ENCODE measurements around the gene SMIM20. TPM values are rescaled to one million over a fixed set of nuclear protein-coding genes. Genes with fewer than 3 reads are reported as not detected.
"Not testable (repeated sequence)": the region's sequence is repeated elsewhere in the genome, so short reads cannot be mapped to it uniquely, and the experiment has no call there.

The SMIM20 gene
- total RNA-seq, 1 donor from 2014 or later = 17.0 TPM

GRCh38 chr4:25904748-25905082 is 9.3 kb upstream of the SMIM20 start:
- H3K27me3 Mint-ChIP-seq = no peaks in the 10 kb centered on the region
- intact Hi-C loops (cut with micrococcal nuclease) = no loop called here
- no peaks in the 10 kb centered on the region for H3K9me3 Mint-ChIP-seq
- H3K27ac Mint-ChIP-seq = no peak overlapping the region
- H3K36me3 Mint-ChIP-seq (ENCODE audit: low read depth) = no peaks in the 10 kb centered on the region
- H3K4me1 Mint-ChIP-seq = no peaks in the 10 kb centered on the region
- no peak for DNase-seq
- H3K4me3 Mint-ChIP-seq = no peak overlapping the region

- H3K9me3 Mint-ChIP-seq = no peaks in the 10 kb centered on the region
- H3K27me3 Mint-ChIP-seq = no peaks in the 10 kb centered on the region
- no peak overlapping the region for H3K27ac Mint-ChIP-seq
- H3K36me3 Mint-ChIP-seq (ENCODE audit: low read depth) = no peaks in the 10 kb centered on the region
- H3K4me1 Mint-ChIP-seq = no peaks in the 10 kb centered on the region
- H3K4me3 Mint-ChIP-seq = no peak overlapping the region
- DNase-seq = no peak
- intact Hi-C loops (cut with micrococcal nuclease) = no loop called here
Observed at GRCh38 chr4:25905371-25905770, 8.6 kb upstream of the SMIM20 start.

DNA sequence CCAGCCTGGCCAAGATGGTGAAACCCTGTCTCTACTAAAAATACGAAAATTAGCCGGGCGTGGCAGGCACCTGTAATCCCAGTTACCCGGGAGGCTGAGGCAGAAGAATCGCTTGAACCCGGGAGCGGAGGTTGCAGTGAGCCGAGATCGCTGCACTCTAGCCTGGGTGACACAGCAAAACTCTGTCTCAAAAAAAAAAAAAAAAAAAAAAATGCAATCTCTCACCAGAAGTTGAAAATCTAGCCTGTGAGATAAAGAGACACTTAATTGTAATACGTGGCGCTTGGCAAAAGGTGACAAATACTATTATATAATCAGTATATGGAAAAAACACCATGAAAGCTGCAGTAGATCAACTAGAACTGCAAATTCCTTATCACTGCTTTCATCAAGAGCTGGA is 7.9 kb upstream of the SMIM20 start:
- H3K4me3 Mint-ChIP-seq; H3K36me3 Mint-ChIP-seq (ENCODE audit: low read depth); intact Hi-C loops (cut with micrococcal nuclease); H3K4me1 Mint-ChIP-seq; H3K27ac Mint-ChIP-seq; H3K9me3 Mint-ChIP-seq; H3K27me3 Mint-ChIP-seq; DNase-seq: not testable (repeated sequence)

DNA sequence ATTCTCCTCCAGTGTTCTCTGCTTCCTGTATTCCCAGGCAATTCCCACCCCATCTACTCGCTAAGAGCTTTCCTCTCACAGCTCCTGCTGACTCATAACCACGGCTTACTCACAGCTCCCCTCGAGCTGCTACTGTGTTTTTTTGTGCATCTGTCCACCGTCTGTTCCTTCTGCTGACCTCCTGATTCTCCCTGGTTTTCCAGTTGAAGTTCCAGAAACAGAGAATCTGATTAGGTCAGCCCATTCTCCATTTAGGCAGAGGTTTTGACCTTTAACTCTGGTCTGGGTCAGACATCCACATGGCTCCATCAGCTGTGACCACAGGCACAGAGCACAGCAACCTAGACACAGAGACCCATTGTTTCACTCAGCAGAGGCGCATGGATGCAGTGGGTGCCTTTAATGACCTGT is 5.5 kb upstream of the SMIM20 start:
- Mint-ChIP-seq H3K4me3 (no peak overlapping the region), H3K36me3 (ENCODE audit: low read depth) (no peaks in the 10 kb centered on the region), H3K4me1 (peaks cover 7% of the 10 kb centered on the region), H3K27me3 (peaks cover 9% of the 10 kb centered on the region), H3K27ac (no peak overlapping the region), H3K9me3 (no peaks in the 10 kb centered on the region)
- intact Hi-C loops (cut with micrococcal nuclease) = no loop called here
- no peak for DNase-seq

GRCh38 chr4:25911356-25911755 is 2.7 kb upstream of the SMIM20 start:
- intact Hi-C loops (cut with micrococcal nuclease) = loop anchor here (5.0 to 10.0 kb wide), 2 partner anchors 41 to 1093 kb away; no protein-coding TSS in a partner anchor
- Mint-ChIP-seq H3K36me3 (ENCODE audit: low read depth) (peaks cover 3% of the 10 kb centered on the region), H3K9me3 (no peaks in the 10 kb centered on the region), H3K27me3 (peaks cover 9% of the 10 kb centered on the region), H3K27ac (no peak overlapping the region), H3K4me3 (no peak overlapping the region), H3K4me1 (peaks cover 17% of the 10 kb centered on the region)
- no peak for DNase-seq

DNA sequence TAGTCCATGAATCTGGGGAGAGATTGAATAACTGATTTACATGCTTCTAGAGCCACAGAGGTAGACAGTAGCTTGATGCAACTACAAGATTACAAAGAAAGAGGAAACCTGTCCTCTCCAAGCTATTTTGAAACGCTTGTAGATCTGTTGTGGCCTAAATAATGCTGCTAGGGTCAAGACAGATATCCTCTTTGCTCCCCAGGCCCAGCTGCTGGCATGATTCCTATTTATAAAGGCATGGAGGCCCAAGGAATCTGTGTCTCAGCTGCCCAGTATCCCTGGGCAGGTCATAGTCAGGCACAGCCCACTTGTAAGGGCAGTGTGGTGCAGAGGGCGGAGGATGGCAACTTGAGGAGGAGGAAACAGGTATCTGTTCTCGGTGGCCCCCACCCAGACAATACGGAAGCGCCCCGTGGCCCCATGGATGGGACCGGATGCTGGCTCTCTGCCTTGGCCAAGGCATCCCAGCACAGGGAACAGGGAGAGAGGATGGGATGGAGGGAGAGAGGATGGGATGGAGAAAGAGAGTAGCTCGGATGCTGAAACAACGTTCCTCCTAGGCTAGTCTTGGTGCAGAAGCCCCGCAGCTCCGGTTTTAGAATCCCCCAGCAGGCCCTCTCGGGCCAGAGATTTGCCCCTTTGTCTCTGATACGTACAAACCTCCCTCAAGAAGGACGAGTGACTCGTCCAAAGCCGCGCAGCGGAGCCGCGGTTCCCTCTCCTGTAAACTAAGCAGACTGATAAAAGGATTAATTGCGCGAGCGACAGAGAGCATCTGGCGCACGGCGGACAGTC is 767 bp upstream of the SMIM20 start:
- Mint-ChIP-seq H3K27ac (peak overlapping the region; percentile 99), H3K36me3 (ENCODE audit: low read depth) (peaks cover 3% of the 10 kb centered on the region), H3K27me3 (peaks cover 9% of the 10 kb centered on the region), H3K9me3 (no peaks in the 10 kb centered on the region), H3K4me3 (peak overlapping the region; percentile 96), H3K4me1 (peaks cover 17% of the 10 kb centered on the region)
- DNase-seq = peak; percentile 76
- intact Hi-C loops (cut with micrococcal nuclease) = loop anchor here (5.0 to 10.0 kb wide), 2 partner anchors 39 to 1092 kb away; no protein-coding TSS in a partner anchor

GRCh38 chr4:25914670-25915352 is 791 bp downstream of the SMIM20 start:
- intact Hi-C loops (cut with micrococcal nuclease) = loop anchor here (1.0 to 10.0 kb wide), 8 partner anchors 23 to 1090 kb away; partner anchors contain the start of genes ANAPC4, SEL1L3, SEPSECS and STIM2
- H3K27me3 Mint-ChIP-seq = peaks cover 9% of the 10 kb centered on the region
- H3K9me3 Mint-ChIP-seq = no peaks in the 10 kb centered on the region
- peak; percentile 63 for DNase-seq
- peaks cover 5% of the 10 kb centered on the region for H3K36me3 Mint-ChIP-seq (ENCODE audit: low read depth)
- peak overlapping the region; percentile 99 for H3K27ac Mint-ChIP-seq
- H3K4me1 Mint-ChIP-seq = peaks cover 17% of the 10 kb centered on the region
- H3K4me3 Mint-ChIP-seq = peak overlapping the region; percentile 96

DNA sequence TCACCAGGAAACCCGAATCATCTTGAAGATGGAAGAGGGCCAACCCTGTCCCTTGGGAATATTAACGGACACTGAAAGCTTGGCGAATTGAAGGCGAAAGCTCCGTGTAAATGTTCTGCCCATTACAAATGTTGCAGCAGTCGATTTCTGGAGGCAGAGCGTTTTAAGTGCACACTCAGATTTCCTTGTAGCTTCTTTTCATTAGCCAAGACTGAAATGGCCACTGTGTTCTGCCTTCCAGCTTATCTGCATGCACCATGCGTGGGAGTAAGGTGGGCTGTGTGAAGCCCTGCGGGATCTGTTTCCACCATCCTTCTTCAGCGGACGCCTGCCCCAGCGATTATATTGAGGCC is 1.3 kb downstream of the SMIM20 start:
- no peaks in the 10 kb centered on the region for H3K9me3 Mint-ChIP-seq
- peak overlapping the region; percentile 96 for H3K4me3 Mint-ChIP-seq
- peaks cover 17% of the 10 kb centered on the region for H3K4me1 Mint-ChIP-seq
- intact Hi-C loops (cut with micrococcal nuclease) = loop anchor here (2.0 to 10.0 kb wide), 2 partner anchors 755 to 1089 kb away; partner anchors contain the start of gene SEPSECS
- no peak overlapping the region for H3K27ac Mint-ChIP-seq
- DNase-seq = no peak
- H3K27me3 Mint-ChIP-seq = peaks cover 9% of the 10 kb centered on the region
- H3K36me3 Mint-ChIP-seq (ENCODE audit: low read depth) = peaks cover 5% of the 10 kb centered on the region

DNA sequence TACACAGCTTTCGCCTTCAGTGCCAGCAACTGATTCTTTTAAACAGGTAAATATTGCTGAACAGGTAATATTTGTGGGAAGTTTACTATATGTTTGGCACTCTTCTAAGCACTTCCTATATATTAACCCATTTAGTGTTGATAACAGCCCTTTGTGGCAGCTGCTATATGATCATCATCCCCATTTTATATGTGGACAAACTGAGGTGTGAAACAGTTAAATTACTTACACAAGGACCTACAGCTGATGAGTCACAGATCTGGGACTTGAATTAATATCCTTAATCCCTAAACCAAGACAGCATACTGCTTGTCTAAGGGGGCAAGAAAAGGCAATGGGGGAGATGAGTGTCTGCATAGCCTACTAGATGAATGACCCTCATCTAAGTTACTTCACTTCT is 2.9 kb downstream of the SMIM20 start:
- H3K27me3 Mint-ChIP-seq = peaks cover 6% of the 10 kb centered on the region
- H3K4me3 Mint-ChIP-seq = no peak overlapping the region
- H3K9me3 Mint-ChIP-seq = no peaks in the 10 kb centered on the region
- no peak overlapping the region for H3K27ac Mint-ChIP-seq
- peaks cover 19% of the 10 kb centered on the region for H3K4me1 Mint-ChIP-seq
- peaks cover 8% of the 10 kb centered on the region for H3K36me3 Mint-ChIP-seq (ENCODE audit: low read depth)
- no peak for DNase-seq
- intact Hi-C loops (cut with micrococcal nuclease) = loop anchor here (10.0 kb wide), 1 partner anchor 1088 kb away; no protein-coding TSS in a partner anchor

GRCh38 chr4:25919676-25920075 is 5.7 kb downstream of the SMIM20 start:
- intact Hi-C loops (cut with micrococcal nuclease) = loop anchor here (10.0 kb wide), 1 partner anchor 1085 kb away; no protein-coding TSS in a partner anchor
- Mint-ChIP-seq H3K27ac (no peak overlapping the region), H3K36me3 (ENCODE audit: low read depth) (peaks cover 10% of the 10 kb centered on the region), H3K4me1 (peaks cover 9% of the 10 kb centered on the region), H3K4me3 (no peak overlapping the region), H3K9me3 (no peaks in the 10 kb centered on the region), H3K27me3 (no peaks in the 10 kb centered on the region)
- no peak for DNase-seq

- intact Hi-C loops (cut with micrococcal nuclease) = no loop called here
- Mint-ChIP-seq H3K27me3 (no peaks in the 10 kb centered on the region), H3K9me3 (no peaks in the 10 kb centered on the region), H3K4me3 (no peak overlapping the region), H3K4me1 (peaks cover 6% of the 10 kb centered on the region), H3K27ac (no peak overlapping the region), H3K36me3 (ENCODE audit: low read depth) (peaks cover 7% of the 10 kb centered on the region)
- no peak for DNase-seq
Observed at GRCh38 chr4:25921922-25922321, 7.9 kb downstream of the SMIM20 start.

DNA sequence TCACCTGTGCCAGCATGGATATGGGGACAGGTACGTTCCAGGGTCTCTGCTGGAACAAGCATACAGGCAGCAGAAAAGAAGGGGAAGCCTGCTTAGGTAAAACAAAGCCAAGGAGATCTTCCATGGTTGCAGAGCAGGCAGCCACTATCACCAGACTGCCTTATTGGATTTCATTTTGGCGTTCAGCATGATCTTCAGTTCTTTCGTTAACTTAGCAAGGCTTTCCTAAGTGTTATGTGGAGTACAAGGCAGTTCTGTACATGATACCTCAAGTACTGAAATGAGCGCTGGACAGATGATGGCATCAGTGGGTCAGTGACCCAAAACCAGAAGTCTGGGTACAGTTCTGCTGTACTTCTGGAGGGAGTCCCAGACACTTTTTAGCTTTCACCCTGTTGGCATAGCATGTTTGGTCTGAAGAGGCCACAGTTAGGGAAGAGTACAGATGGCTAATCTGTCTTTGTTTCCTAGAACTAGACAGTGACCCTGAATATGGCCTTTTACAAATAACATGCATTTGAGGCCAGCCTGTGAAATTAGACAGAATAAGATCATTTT is 8.9 kb downstream of the SMIM20 start:
- Mint-ChIP-seq H3K27ac (no peak overlapping the region), H3K27me3 (no peaks in the 10 kb centered on the region), H3K36me3 (ENCODE audit: low read depth) (peaks cover 7% of the 10 kb centered on the region), H3K9me3 (no peaks in the 10 kb centered on the region), H3K4me3 (no peak overlapping the region), H3K4me1 (peaks cover 6% of the 10 kb centered on the region)
- intact Hi-C loops (cut with micrococcal nuclease) = no loop called here
- no peak for DNase-seq

DNA sequence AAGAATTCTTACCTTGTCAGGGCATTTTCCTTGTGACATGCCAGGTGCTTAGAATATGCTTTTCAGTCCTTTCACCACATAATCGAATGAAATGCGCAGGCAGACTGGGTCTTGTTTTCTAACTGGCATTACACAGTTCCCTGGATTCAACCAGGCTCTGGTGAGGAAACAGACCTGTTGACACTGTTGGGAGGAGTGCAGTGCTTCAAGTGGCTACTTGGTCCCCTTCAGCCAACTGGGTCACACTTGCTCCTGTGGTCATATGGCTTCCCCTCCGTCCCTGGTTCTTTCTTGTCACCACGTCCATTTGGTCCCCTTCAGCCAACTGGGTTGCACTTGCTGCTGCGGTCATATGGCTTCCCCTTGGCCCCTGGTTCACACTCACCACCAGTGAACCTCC is 9.7 kb downstream of the SMIM20 start:
- no peak overlapping the region for H3K27ac Mint-ChIP-seq
- peaks cover 7% of the 10 kb centered on the region for H3K36me3 Mint-ChIP-seq (ENCODE audit: low read depth)
- DNase-seq = no peak
- intact Hi-C loops (cut with micrococcal nuclease) = no loop called here
- H3K4me3 Mint-ChIP-seq = no peak overlapping the region
- no peaks in the 10 kb centered on the region for H3K9me3 Mint-ChIP-seq
- peaks cover 6% of the 10 kb centered on the region for H3K4me1 Mint-ChIP-seq
- no peaks in the 10 kb centered on the region for H3K27me3 Mint-ChIP-seq

Measured in activated CD4-positive, alpha-beta T cell treated with anti-CD3 and anti-CD28 coated beads, Interleukin-2, amount 10 ng/mL, durations not matched to agents 24 days and 14 days (primary cell).